Activated CD4-positive, CD25-positive, alpha-beta regulatory T cell treated with anti-CD3 and anti-CD28 coated beads, Interleukin-2, amount 50 U/mL, for 24 hours (primary cell): ENCODE measurements around the gene GTF3C2.
A peak's percentile ranks its signal among the peaks of the same experiment; 100 is the strongest.
"Not testable (repeated sequence)": the region's sequence is repeated elsewhere in the genome, so short reads cannot be mapped to it uniquely, and the experiment has no call there.

Source experiments
- ATAC-seq, 2 donors: fragments of 150-1000 bp; cut with Tn5 transposase; one replicate each; pipeline ENCODE4 v1.10.0; 2021; ENCODE audit warnings: mild to moderate bottlenecking in 1 of 2, moderate library complexity in 1 of 2

GTF3C2 gene

GRCh38 chr2:27319839-27320238 is 36.7 kb downstream of the GTF3C2 start:
- not testable (repeated sequence) for ATAC-seq

- no peak for ATAC-seq
Measured at GRCh38 chr2:27316655-27317412, 39.7 kb downstream of the GTF3C2 start.

- ATAC-seq = no peak
Measured at GRCh38 chr2:27315122-27315521, 41.4 kb downstream of the GTF3C2 start.

GRCh38 chr2:27314709-27315108 is 41.9 kb downstream of the GTF3C2 start:
- no peak for ATAC-seq

- ATAC-seq = no peak
Measured at GRCh38 chr2:27313882-27314645, 42.5 kb downstream of the GTF3C2 start.

GRCh38 chr2:27312152-27312551 is 44.4 kb downstream of the GTF3C2 start:
- ATAC-seq = no peak

- ATAC-seq = no peak
Measured at GRCh38 chr2:27309651-27310050, 46.9 kb downstream of the GTF3C2 start.

GRCh38 chr2:27308359-27308881 is 48.1 kb downstream of the GTF3C2 start, which contains the start of gene UCN:
Gene UCN, minus strand, starts transcription at chr2:27308445. Its CDS starts 550 bp downstream, at chr2:27307895.
- no peak for ATAC-seq

GRCh38 chr2:27307545-27308358 is 48.8 kb downstream of the GTF3C2 start:
- ATAC-seq = no peak

- no peak for ATAC-seq
Measured at GRCh38 chr2:27307287-27307544, 49.3 kb downstream of the GTF3C2 start.

- ATAC-seq = peak; percentile 47 to 56
Measured at GRCh38 chr2:27306573-27307286, 49.8 kb downstream of the GTF3C2 start.

GRCh38 chr2:27306136-27306535 is 50.4 kb downstream of the GTF3C2 start:
- ATAC-seq = peak in 1 of 2 donors; percentile 33

- ATAC-seq = no peak
Measured at GRCh38 chr2:27305516-27305915, 51.0 kb downstream of the GTF3C2 start.

- no peak for ATAC-seq
Measured at GRCh38 chr2:27304488-27305240, 51.9 kb downstream of the GTF3C2 start.

GRCh38 chr2:27303093-27304025 is 53.2 kb downstream of the GTF3C2 start:
- ATAC-seq = peak; percentile 36 to 50

GRCh38 chr2:27300606-27301005 is 56.0 kb downstream of the GTF3C2 start:
- not testable (repeated sequence) for ATAC-seq

GRCh38 chr2:27298391-27299080 is 58.0 kb downstream of the GTF3C2 start:
- no peak for ATAC-seq

- ATAC-seq = no peak
Measured at GRCh38 chr2:27297195-27297594, 59.4 kb downstream of the GTF3C2 start.

GRCh38 chr2:27296481-27296880 is 60.1 kb downstream of the GTF3C2 start:
- no peak for ATAC-seq

GRCh38 chr2:27294928-27295327 is 61.6 kb downstream of the GTF3C2 start:
- no peak for ATAC-seq
